Neuronal stem cell (in vitro differentiated cells): ENCODE data around the gene FHIT.
A peak's percentile ranks its signal among the peaks of the same experiment; 100 is the strongest.
"Not testable (repeated sequence)": the region's sequence is repeated elsewhere in the genome, so short reads cannot be mapped to it uniquely, and the experiment has no call there.

ENCODE experiments used
- DNase-seq: peaks from one replicate; pipeline ENCODE4 v3.0.0-alpha.2; 2013; ENCODE audit warnings: low spot score
- H2AFZ ChIP-seq: one replicate; pipeline ENCODE4 v1.6.1; 2013; ENCODE audit warnings: mild to moderate bottlenecking, low read length, inconsistent platforms
- H2AK5ac ChIP-seq: 2 replicates; pipeline ENCODE4 v1.6.1; 2013; ENCODE audit warnings: low read depth, mild to moderate bottlenecking, inconsistent platforms, low read length, moderate library complexity, mixed read lengths
- H2BK120ac ChIP-seq: 2 replicates; pipeline ENCODE4 v1.6.1; 2013; ENCODE audit warnings: low read depth, mild to moderate bottlenecking, inconsistent platforms, low read length, moderate library complexity, mixed read lengths
- H2BK12ac ChIP-seq: one replicate; pipeline ENCODE4 v1.6.1; 2013; ENCODE audit warnings: low read length, inconsistent platforms
- H2BK15ac ChIP-seq: 2 replicates; pipeline ENCODE4 v1.6.1; 2013; ENCODE audit warnings: mild to moderate bottlenecking, low read length, inconsistent platforms, mixed read lengths
- H2BK5ac ChIP-seq: one replicate; pipeline ENCODE4 v1.6.1; 2013; ENCODE audit warnings: inconsistent platforms, mild to moderate bottlenecking, low read length, moderate library complexity
- H3K14ac ChIP-seq: one replicate; pipeline ENCODE4 v1.6.1; 2013; ENCODE audit warnings: low read length, inconsistent platforms
- H3K18ac ChIP-seq: 2 replicates; pipeline ENCODE4 v1.6.1; 2013; ENCODE audit warnings: low read length, inconsistent platforms
- H3K23ac ChIP-seq: 2 replicates; pipeline ENCODE4 v1.6.1; 2013; ENCODE audit warnings: low read depth, mild to moderate bottlenecking, mixed read lengths, low read length, inconsistent platforms; ENCODE audit not compliant: poor library complexity
- H3K27ac ChIP-seq: replicated peaks from 3 replicates; pipeline ENCODE4 v1.5.1; 2013; ENCODE audit warnings: low read length, inconsistent platforms
- H3K27me3 ChIP-seq, 3 experiments: 2 replicates each; pipeline ENCODE4 v1.6.1; 2013; ENCODE audit warnings: low read length in 3 of 3, mild to moderate bottlenecking in 2 of 3, inconsistent platforms in 1 of 3, low read depth in 1 of 3, mixed read lengths in 1 of 3, moderate library complexity in 1 of 3; ENCODE audit not compliant: control insufficient read depth in 3 of 3, insufficient read depth in 3 of 3
- H3K36me3 ChIP-seq, 2 donors: replicated peaks in 1 of 2; 2 replicates each; pipeline ENCODE4 v1.6.1; 2013; ENCODE audit warnings: low read length in 2 of 2; ENCODE audit not compliant: control insufficient read depth in 2 of 2, insufficient read depth in 2 of 2
- H3K4ac ChIP-seq: 2 replicates; pipeline ENCODE4 v1.6.1; 2013; ENCODE audit warnings: inconsistent platforms, mild to moderate bottlenecking, low read length, moderate library complexity
- H3K4me1 ChIP-seq, 2 donors: 1 replicate in 1 of 2; 2 replicates in 1 of 2; pipeline ENCODE4 v1.6.1; 2013; ENCODE audit warnings: low read length in 2 of 2, low read depth in 1 of 2; ENCODE audit not compliant: control insufficient read depth in 2 of 2, insufficient read depth in 1 of 2
- H3K4me2 ChIP-seq: one replicate; pipeline ENCODE4 v1.6.1; 2013; ENCODE audit warnings: mild to moderate bottlenecking, low read length, inconsistent platforms; ENCODE audit not compliant: insufficient read depth, poor library complexity, severe bottlenecking
- H3K4me3 ChIP-seq, 2 donors: 2 replicates each; pipeline ENCODE4 v1.5.1; 2013; ENCODE audit warnings: low read length in 2 of 2, mild to moderate bottlenecking in 2 of 2, inconsistent platforms in 1 of 2, moderate library complexity in 1 of 2
- H3K79me1 ChIP-seq: one replicate; pipeline ENCODE4 v1.6.1; 2013; ENCODE audit warnings: low read depth, mild to moderate bottlenecking, inconsistent platforms, low read length, moderate library complexity
- H3K9ac ChIP-seq: one replicate; pipeline ENCODE4 v1.6.1; 2013; ENCODE audit warnings: mild to moderate bottlenecking, low read depth, low read length, inconsistent platforms; ENCODE audit not compliant: poor library complexity
- H3K9me3 ChIP-seq, 2 donors: replicated peaks in 1 of 2; 2 replicates each; pipeline versions ENCODE3 to v1.6.1; 2013; ENCODE audit warnings: low read length in 2 of 2, mild to moderate bottlenecking in 2 of 2, inconsistent platforms in 1 of 2, low read depth in 1 of 2, mixed read lengths in 1 of 2, moderate library complexity in 1 of 2; ENCODE audit not compliant: control insufficient read depth in 2 of 2, insufficient read depth in 1 of 2
- H4K8ac ChIP-seq: one replicate; pipeline ENCODE4 v1.6.1; 2013; ENCODE audit warnings: low read depth, mild to moderate bottlenecking, inconsistent platforms, low read length, moderate library complexity
- H4K91ac ChIP-seq: one replicate; pipeline ENCODE4 v1.6.1; 2013; ENCODE audit warnings: low read length, low read depth, mild to moderate bottlenecking, inconsistent platforms; ENCODE audit not compliant: poor library complexity
- WGBS, 2 donors: extraction: QIAGEN DNeasy Blood & Tissue Kit; methylation state at CpG; one replicate each; pipeline ENCODE4 v1.1.7; 2013; ENCODE audit warnings: missing lambda C conversion rate in 2 of 2, mixed read lengths in 1 of 2; ENCODE audit not compliant: insufficient read length in 2 of 2, insufficient replicate concordance in 1 of 2; ENCODE audit errors: extremely low coverage in 2 of 2; 5-methylcytosine and 5-hydroxymethylcytosine counted together

FHIT gene

GRCh38 chr3:59809016-59809415 is 1442.2 kb downstream of the FHIT start:
- H3K27ac ChIP-seq = no peak overlapping the region
- no peak overlapping the region for H3K4me2 ChIP-seq
- no peak overlapping the region for H2AK5ac ChIP-seq
- no peaks in the 10 kb centered on the region for H3K9me3 ChIP-seq
- no peak overlapping the region for H3K14ac ChIP-seq
- no peak for DNase-seq
- peaks cover 0 to 5% of the 10 kb centered on the region in 2 donors for H3K4me1 ChIP-seq
- no peak overlapping the region for H3K23ac ChIP-seq
- H2BK12ac ChIP-seq = no peak overlapping the region
- no peak overlapping the region for H4K91ac ChIP-seq
- H3K9ac ChIP-seq = no peak overlapping the region
- H3K4me3 ChIP-seq = no peak overlapping the region
- H3K4ac ChIP-seq = no peak overlapping the region
- H4K8ac ChIP-seq = no peak overlapping the region
- H2BK15ac ChIP-seq = no peak overlapping the region
- H3K18ac ChIP-seq = no peak overlapping the region
- H2BK120ac ChIP-seq = no peak overlapping the region
- WGBS, 2 donors = no CpG with 5 or more reads among the region's 4 CpGs
- no peak overlapping the region for H2BK5ac ChIP-seq
- H2AFZ ChIP-seq = peak overlapping the region; percentile 60
- no peaks in the 10 kb centered on the region for H3K36me3 ChIP-seq
- H3K79me1 ChIP-seq = no peaks in the 10 kb centered on the region
- no peaks in the 10 kb centered on the region for H3K27me3 ChIP-seq

DNA sequence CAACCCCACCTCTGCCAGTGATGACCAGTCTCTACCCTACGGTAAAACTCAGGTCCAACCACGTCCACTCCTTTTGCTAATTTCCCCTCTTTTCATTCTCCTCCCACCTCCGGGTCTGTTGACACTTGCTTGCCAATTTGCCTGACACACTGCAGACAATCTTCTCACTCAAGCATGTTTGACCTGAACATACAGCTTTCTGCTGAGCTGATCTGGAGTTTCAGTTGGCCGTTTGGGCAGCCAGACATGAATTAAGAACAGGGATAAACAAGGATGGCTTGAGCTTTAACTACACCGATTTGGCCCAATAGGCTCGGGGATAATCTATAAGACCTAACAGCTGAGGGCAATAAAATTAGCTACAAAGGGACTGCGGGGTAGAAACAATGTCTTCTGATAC is 1442.8 kb downstream of the FHIT start:
- Histone ChIP-seq H3K36me3 (no peaks in the 10 kb centered on the region), H2AK5ac (no peak overlapping the region), H3K18ac (no peak overlapping the region), H2BK120ac (no peak overlapping the region), H3K27me3 (no peaks in the 10 kb centered on the region), H3K27ac (no peak overlapping the region), H3K14ac (no peak overlapping the region), H3K4me3 (no peak overlapping the region), H3K4me1 (peaks cover 0 to 4% of the 10 kb centered on the region in 2 donors), H3K9ac (no peak overlapping the region), H3K4me2 (no peak overlapping the region), H3K9me3 (no peaks in the 10 kb centered on the region), H4K91ac (no peak overlapping the region), H2BK5ac (no peak overlapping the region), H2AFZ (no peak overlapping the region), H4K8ac (no peak overlapping the region), H3K4ac (no peak overlapping the region), H2BK12ac (no peak overlapping the region), H3K79me1 (no peaks in the 10 kb centered on the region), H2BK15ac (no peak overlapping the region), H3K23ac (no peak overlapping the region)
- no CpG with 5 or more reads among the region's 7 CpGs for WGBS, 2 donors
- DNase-seq = no peak

DNA sequence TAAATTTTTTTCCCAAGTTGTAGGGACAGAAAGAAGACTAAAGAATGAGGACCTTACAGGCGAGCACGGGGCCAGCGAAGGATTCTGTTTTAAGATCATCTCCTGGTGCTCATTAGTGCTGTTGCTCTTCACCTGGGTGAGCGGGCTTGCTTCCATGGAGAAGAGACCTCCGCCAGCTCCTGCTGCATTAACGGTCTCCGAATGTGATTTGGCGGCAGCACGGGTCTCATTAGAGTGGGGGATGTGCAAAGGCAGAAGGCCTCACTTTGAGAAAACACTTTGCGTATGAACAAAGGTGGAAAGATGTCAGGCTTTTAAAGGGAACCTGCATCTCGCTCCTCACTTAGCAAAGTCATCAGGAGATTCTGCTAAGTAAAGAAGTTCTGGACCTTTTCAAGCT is 1448.0 kb downstream of the FHIT start:
- Histone ChIP-seq H2BK120ac (no peak overlapping the region), H3K9me3 (no peaks in the 10 kb centered on the region)

DNA sequence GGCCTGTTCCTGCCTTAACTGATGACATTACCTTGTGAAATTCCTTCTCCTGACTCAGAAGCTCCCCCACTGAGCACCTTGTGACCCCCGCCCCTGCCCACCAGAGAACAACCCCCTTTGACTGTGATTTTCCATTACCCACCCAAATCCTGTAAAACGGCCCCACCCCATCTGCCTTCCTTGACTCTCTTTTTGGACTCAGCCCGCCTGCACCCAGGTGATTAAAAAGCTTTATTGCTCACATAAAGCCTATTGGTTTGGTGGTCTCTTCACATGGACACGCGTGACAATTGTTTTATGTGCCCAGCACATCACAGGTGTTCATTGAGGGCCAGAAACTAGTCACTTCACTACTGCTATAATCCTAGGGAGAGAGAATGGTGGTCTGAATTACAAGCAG is 1448.8 kb downstream of the FHIT start:
- not testable (repeated sequence) for H3K27ac ChIP-seq, H2BK12ac ChIP-seq

More for the DNA sequence above, 1448.0 kb downstream of the FHIT start:
- Histone ChIP-seq H3K4me2 (no peak overlapping the region), H3K79me1 (no peaks in the 10 kb centered on the region), H4K8ac (no peak overlapping the region), H3K9ac (no peak overlapping the region), H2AK5ac (no peak overlapping the region), H3K36me3 (no peaks in the 10 kb centered on the region), H4K91ac (no peak overlapping the region), H3K4me1 (peaks cover 0 to 12% of the 10 kb centered on the region in 2 donors), H2BK5ac (no peak overlapping the region), H3K4me3 (no peak overlapping the region), H2AFZ (no peak overlapping the region), H3K27me3 (no peaks in the 10 kb centered on the region), H3K23ac (no peak overlapping the region), H3K14ac (no peak overlapping the region), H3K27ac (no peak overlapping the region), H3K4ac (no peak overlapping the region), H2BK12ac (no peak overlapping the region), H2BK15ac (no peak overlapping the region), H3K18ac (no peak overlapping the region)
- DNase-seq = no peak
- WGBS, 2 donors = no CpG with 5 or more reads among the region's 11 CpGs

More for the DNA sequence above, 1448.8 kb downstream of the FHIT start:
- H2AFZ ChIP-seq, H2BK5ac ChIP-seq, H3K14ac ChIP-seq, H3K36me3 ChIP-seq, H3K79me1 ChIP-seq, H3K9ac ChIP-seq, H3K4ac ChIP-seq, H2BK120ac ChIP-seq, H4K8ac ChIP-seq, H2BK15ac ChIP-seq, H3K18ac ChIP-seq, H3K4me3 ChIP-seq, H3K27me3 ChIP-seq, DNase-seq, H3K4me2 ChIP-seq, H2AK5ac ChIP-seq, H4K91ac ChIP-seq, H3K23ac ChIP-seq, H3K9me3 ChIP-seq: not testable (repeated sequence)
- WGBS, 2 donors = no CpG with 5 or more reads among the region's 5 CpGs
- peaks cover 0 to 12% of the 10 kb centered on the region in 2 donors for H3K4me1 ChIP-seq
